ENCODE measurements around the gene MYH14.

- TF ChIP-seq NFXL1 (IDR thresholded peaks at IDR 0.05; ENCODE audit: borderline replicate concordance) (no peak), NBN (IDR thresholded peaks at IDR 0.05) (no peak), CTCF (IDR thresholded peaks at IDR 0.05 in 2 of 3, conservative IDR thresholded peaks at IDR 0.05 in 1 of 3; ENCODE audit: control insufficient read depth in 2 of 3, extremely low read depth in 1 of 3, insufficient read depth in 1 of 3, low read depth in 3 of 3, low read length in 3 of 3) (no peak), EZH2 (IDR thresholded peaks at IDR 0.05; ENCODE audit: borderline replicate concordance, control insufficient read depth, low read depth, low read length) (no peak), POLR2A (IDR thresholded peaks at IDR 0.05; ENCODE audit: low read depth, low read length) (no peak), MYC (IDR thresholded peaks at IDR 0.05; ENCODE audit: insufficient read depth, insufficient read length, insufficient replicate concordance, low read length, severe bottlenecking) (no peak), ELK1 (IDR thresholded peaks at IDR 0.05; ENCODE audit: low read depth, low read length) (no peak), TARDBP (IDR thresholded peaks at IDR 0.05; ENCODE audit: borderline replicate concordance) (no peak), ZNF687 (IDR thresholded peaks at IDR 0.05) (no peak), CBX5 (IDR thresholded peaks at IDR 0.05; ENCODE audit: low read depth) (no peak), USF2 (IDR thresholded peaks at IDR 0.05; ENCODE audit: borderline replicate concordance, low read depth, low read length) (no peak), RELB (IDR thresholded peaks at IDR 0.05; ENCODE audit: low read depth) (no peak), EP300 (IDR thresholded peaks at IDR 0.05; ENCODE audit: borderline replicate concordance in 1 of 2, control insufficient read depth in 1 of 2, low read depth in 2 of 2, low read length in 2 of 2) (no peak)
Observed at GRCh38 chr19:50174100-50174793, 29.2 kb upstream of the MYH14 start.

Data from GM12878 (cell line).